Measurements from ENCODE around the gene SRPK2. TPM values are rescaled to one million over a fixed set of nuclear protein-coding genes. Genes with fewer than 3 reads are reported as not detected.

SRPK2 gene
- total RNA-seq, 1 donor from 2014 or later = 58.5 TPM

- no peaks in the 10 kb centered on the region for H3K36me3 Mint-ChIP-seq (ENCODE audit: low read depth)
- TF ChIP-seq CTCF (IDR thresholded peaks at IDR 0.05) = no peak
Measured at GRCh38 chr7:105250239-105250638, 138.5 kb downstream of the SRPK2 start.

GRCh38 chr7:105249216-105249615 is 139.5 kb downstream of the SRPK2 start:
- no peak for DNase-seq (ENCODE audit: low spot score)
- H3K27ac Mint-ChIP-seq (ENCODE audit: unreplicated experiment) = peak overlapping the region; percentile 61
- no peak overlapping the region for H3K4me3 Mint-ChIP-seq (ENCODE audit: unreplicated experiment)
- H3K36me3 Mint-ChIP-seq (ENCODE audit: low read depth) = no peaks in the 10 kb centered on the region
- H3K27me3 Mint-ChIP-seq (ENCODE audit: low read depth) = no peaks in the 10 kb centered on the region
- peaks cover 47% of the 10 kb centered on the region for H3K4me1 Mint-ChIP-seq (ENCODE audit: low read depth)
- no peaks in the 10 kb centered on the region for H3K9me3 Mint-ChIP-seq (ENCODE audit: low read depth)
- no peak for TF ChIP-seq CTCF (IDR thresholded peaks at IDR 0.05)

More at GRCh38 chr7:105250239-105250638, 138.5 kb downstream of the SRPK2 start:
- Mint-ChIP-seq H3K27me3 (ENCODE audit: low read depth) (no peaks in the 10 kb centered on the region), H3K4me1 (ENCODE audit: low read depth) (peaks cover 47% of the 10 kb centered on the region), H3K9me3 (ENCODE audit: low read depth) (no peaks in the 10 kb centered on the region), H3K27ac (ENCODE audit: unreplicated experiment) (peak overlapping the region; percentile 46), H3K4me3 (ENCODE audit: unreplicated experiment) (no peak overlapping the region)
- no peak for DNase-seq (ENCODE audit: low spot score)

GRCh38 chr7:105246679-105247078 is 142.0 kb downstream of the SRPK2 start:
- Mint-ChIP-seq H3K36me3 (ENCODE audit: low read depth) (no peaks in the 10 kb centered on the region), H3K4me1 (ENCODE audit: low read depth) (peaks cover 43% of the 10 kb centered on the region), H3K4me3 (ENCODE audit: unreplicated experiment) (no peak overlapping the region), H3K9me3 (ENCODE audit: low read depth) (no peaks in the 10 kb centered on the region), H3K27me3 (ENCODE audit: low read depth) (no peaks in the 10 kb centered on the region), H3K27ac (ENCODE audit: unreplicated experiment) (no peak overlapping the region)
- no peak for TF ChIP-seq CTCF (IDR thresholded peaks at IDR 0.05)
- no peak for DNase-seq (ENCODE audit: low spot score)

GRCh38 chr7:105246256-105246655 is 142.5 kb downstream of the SRPK2 start:
- TF ChIP-seq CTCF (IDR thresholded peaks at IDR 0.05) = no peak
- H3K27ac Mint-ChIP-seq (ENCODE audit: unreplicated experiment) = no peak overlapping the region
- no peak for DNase-seq (ENCODE audit: low spot score)
- no peaks in the 10 kb centered on the region for H3K9me3 Mint-ChIP-seq (ENCODE audit: low read depth)
- peaks cover 43% of the 10 kb centered on the region for H3K4me1 Mint-ChIP-seq (ENCODE audit: low read depth)
- no peaks in the 10 kb centered on the region for H3K36me3 Mint-ChIP-seq (ENCODE audit: low read depth)
- H3K27me3 Mint-ChIP-seq (ENCODE audit: low read depth) = no peaks in the 10 kb centered on the region
- H3K4me3 Mint-ChIP-seq (ENCODE audit: unreplicated experiment) = no peak overlapping the region

GRCh38 chr7:105245398-105246114 is 143.2 kb downstream of the SRPK2 start:
- Mint-ChIP-seq H3K36me3 (ENCODE audit: low read depth) (no peaks in the 10 kb centered on the region), H3K4me3 (ENCODE audit: unreplicated experiment) (no peak overlapping the region), H3K4me1 (ENCODE audit: low read depth) (peaks cover 42% of the 10 kb centered on the region), H3K27me3 (ENCODE audit: low read depth) (no peaks in the 10 kb centered on the region), H3K9me3 (ENCODE audit: low read depth) (no peaks in the 10 kb centered on the region), H3K27ac (ENCODE audit: unreplicated experiment) (no peak overlapping the region)
- no peak for TF ChIP-seq CTCF (IDR thresholded peaks at IDR 0.05)
- DNase-seq (ENCODE audit: low spot score) = no peak
